MM.1S (cell line): ENCODE measurements around the gene PTHLH.

Experiments used
- DNase-seq: peaks from one replicate; pipeline ENCODE4 v3.0.0-alpha.2; 2015
- H2AFZ ChIP-seq: fragments of 300-600 bp; sonication (generic); 2 replicates; pipeline ENCODE4 v1.6.0; 2016; ENCODE audit warnings: antibody characterized with exemption, low read length
- H3F3A ChIP-seq: fragments of 300-600 bp; sonication (generic); 2 replicates; pipeline ENCODE4 v1.6.1; 2016; ENCODE audit warnings: mild to moderate bottlenecking, antibody characterized with exemption, low read length, moderate library complexity, mixed read lengths; ENCODE audit not compliant: insufficient read depth
- H3K27ac ChIP-seq: fragments of 300-600 bp; sonication (generic); 2 replicates; pipeline ENCODE4 v1.5.1; 2016; ENCODE audit warnings: mild to moderate bottlenecking, low read length
- H3K27me3 ChIP-seq: fragments of 300-600 bp; sonication (generic); replicated peaks from 2 replicates; pipeline ENCODE4 v1.6.0; 2016; ENCODE audit warnings: low read length; ENCODE audit not compliant: insufficient read depth
- H3K36me3 ChIP-seq: fragments of 300-600 bp; sonication (generic); replicated peaks from 2 replicates; pipeline ENCODE4 v1.6.1; 2016; ENCODE audit warnings: mild to moderate bottlenecking, low read length, mixed read lengths; ENCODE audit not compliant: insufficient read depth
- H3K4me1 ChIP-seq: fragments of 300-600 bp; sonication (generic); 2 replicates; pipeline ENCODE4 v1.6.1; 2016; ENCODE audit warnings: low read length, mixed read lengths
- H3K4me2 ChIP-seq: fragments of 300-600 bp; sonication (generic); 2 replicates; pipeline ENCODE4 v1.6.0; 2016; ENCODE audit warnings: low read depth, low read length
- H3K4me3 ChIP-seq: fragments of 300-600 bp; sonication (generic); 2 replicates; pipeline ENCODE4 v1.5.1; 2016; ENCODE audit warnings: low read length, mixed read lengths
- H3K79me2 ChIP-seq: fragments of 300-600 bp; sonication (generic); 2 replicates; pipeline ENCODE4 v1.6.1; 2016; ENCODE audit warnings: mixed run types, low read length, mixed read lengths
- H3K9ac ChIP-seq: fragments of 300-600 bp; sonication (generic); 2 replicates; pipeline ENCODE4 v1.6.1; 2016; ENCODE audit warnings: low read length, mixed read lengths
- H3K9me2 ChIP-seq: fragments of 300-600 bp; sonication (generic); replicated peaks from 2 replicates; pipeline ENCODE4 v1.6.1; 2016; ENCODE audit warnings: mild to moderate bottlenecking, low read length, mixed read lengths; ENCODE audit not compliant: insufficient read depth
- H3K9me3 ChIP-seq: fragments of 300-600 bp; sonication (generic); replicated peaks from 2 replicates; pipeline ENCODE4 v1.6.1; 2016; ENCODE audit warnings: mild to moderate bottlenecking, low read length, mixed read lengths; ENCODE audit not compliant: insufficient read depth
- H4K20me1 ChIP-seq: fragments of 300-600 bp; sonication (generic); 2 replicates; pipeline ENCODE4 v1.6.1; 2016; ENCODE audit warnings: mild to moderate bottlenecking, low read length, moderate library complexity, mixed read lengths; ENCODE audit not compliant: insufficient read depth
- EZH2 ChIP-seq: fragments of 300-600 bp; sonication (generic); optimal IDR thresholded peaks from 2 replicates; pipeline ENCODE3; 2017; ENCODE audit warnings: low read depth, mild to moderate bottlenecking, antibody characterized with exemption, low read length, mixed read lengths
- EZH2phosphoT487 ChIP-seq: fragments of 300-600 bp; sonication (generic); IDR thresholded peaks from 2 replicates; pipeline ENCODE4 v1.6.1; 2018; ENCODE audit warnings: antibody characterized with exemption, low read length
- TF ChIP-seq, protein P1 (sequence below): fragments of 300-600 bp; sonication (generic); IDR thresholded peaks from 2 replicates; pipeline ENCODE4 v1.5.1; 2016; ENCODE audit warnings: antibody characterized with exemption, low read length, mixed read lengths

PTHLH gene

DNA sequence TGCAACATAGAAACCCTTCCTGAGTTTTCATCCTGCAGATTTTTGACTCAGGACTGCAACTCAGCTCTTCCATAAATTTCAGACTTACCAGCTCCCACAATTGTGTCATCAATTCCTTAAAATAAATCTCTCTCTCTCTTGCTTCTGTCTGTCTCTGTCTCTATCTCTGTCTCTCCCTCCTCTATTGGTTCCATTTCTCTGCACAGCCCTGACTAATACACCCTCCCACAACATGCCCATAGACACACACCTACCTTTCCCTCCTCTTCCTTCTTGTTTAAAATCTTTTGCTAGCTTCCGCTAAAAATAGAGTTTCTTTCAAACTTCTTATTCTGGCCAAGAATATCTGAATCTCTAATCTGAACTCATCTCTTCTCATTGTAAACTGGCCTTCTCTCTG is 22.9 kb upstream of the PTHLH start:
- H3K79me2 ChIP-seq: no peaks in the 10 kb centered on the region
- no peak overlapping the region for H3K4me3 ChIP-seq
- H3K4me1 ChIP-seq: no peaks in the 10 kb centered on the region
- H3K9me2 ChIP-seq: no peaks in the 10 kb centered on the region
- no peak overlapping the region for H2AFZ ChIP-seq
- TF ChIP-seq, protein P1, sequence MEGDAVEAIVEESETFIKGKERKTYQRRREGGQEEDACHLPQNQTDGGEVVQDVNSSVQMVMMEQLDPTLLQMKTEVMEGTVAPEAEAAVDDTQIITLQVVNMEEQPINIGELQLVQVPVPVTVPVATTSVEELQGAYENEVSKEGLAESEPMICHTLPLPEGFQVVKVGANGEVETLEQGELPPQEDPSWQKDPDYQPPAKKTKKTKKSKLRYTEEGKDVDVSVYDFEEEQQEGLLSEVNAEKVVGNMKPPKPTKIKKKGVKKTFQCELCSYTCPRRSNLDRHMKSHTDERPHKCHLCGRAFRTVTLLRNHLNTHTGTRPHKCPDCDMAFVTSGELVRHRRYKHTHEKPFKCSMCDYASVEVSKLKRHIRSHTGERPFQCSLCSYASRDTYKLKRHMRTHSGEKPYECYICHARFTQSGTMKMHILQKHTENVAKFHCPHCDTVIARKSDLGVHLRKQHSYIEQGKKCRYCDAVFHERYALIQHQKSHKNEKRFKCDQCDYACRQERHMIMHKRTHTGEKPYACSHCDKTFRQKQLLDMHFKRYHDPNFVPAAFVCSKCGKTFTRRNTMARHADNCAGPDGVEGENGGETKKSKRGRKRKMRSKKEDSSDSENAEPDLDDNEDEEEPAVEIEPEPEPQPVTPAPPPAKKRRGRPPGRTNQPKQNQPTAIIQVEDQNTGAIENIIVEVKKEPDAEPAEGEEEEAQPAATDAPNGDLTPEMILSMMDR: no peak
- no peak for TF ChIP-seq EZH2phosphoT487
- TF ChIP-seq EZH2: no peak
- no peak overlapping the region for H3K4me2 ChIP-seq
- no peak overlapping the region for H3K9ac ChIP-seq
- no peaks in the 10 kb centered on the region for H3K27me3 ChIP-seq
- H4K20me1 ChIP-seq: no peaks in the 10 kb centered on the region
- H3F3A ChIP-seq: no peaks in the 10 kb centered on the region
- DNase-seq: no peak
- no peaks in the 10 kb centered on the region for H3K36me3 ChIP-seq
- H3K27ac ChIP-seq: no peak overlapping the region
- no peaks in the 10 kb centered on the region for H3K9me3 ChIP-seq

DNA sequence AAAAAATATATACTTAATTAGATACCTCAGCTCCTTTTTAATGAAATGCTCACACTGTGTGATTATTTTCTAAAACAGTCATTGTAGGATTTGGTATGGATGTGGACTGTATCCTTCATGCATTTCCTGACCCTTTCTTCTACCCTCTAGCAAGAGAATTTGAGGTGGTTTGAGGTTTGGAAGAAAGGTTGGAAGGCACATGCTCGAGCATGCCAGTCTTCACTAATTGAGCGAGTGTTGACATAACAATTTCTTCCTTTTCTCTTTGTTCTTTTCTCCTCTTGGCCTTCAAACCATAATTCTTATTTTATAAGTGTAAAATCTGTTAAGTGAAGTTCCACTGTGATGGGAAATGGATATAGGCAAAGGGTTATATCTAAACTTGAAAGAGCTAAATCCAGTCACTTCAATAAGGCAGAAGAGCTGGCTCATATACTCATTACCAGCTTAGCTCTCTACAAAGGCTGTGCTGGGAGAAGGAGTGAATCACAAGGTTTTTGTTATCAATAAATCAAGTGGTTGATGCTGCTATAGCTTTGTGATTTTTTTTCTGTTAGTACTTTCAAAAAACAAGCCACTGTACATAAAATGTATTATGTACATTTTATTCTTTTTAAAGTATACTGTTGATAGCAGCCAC is 16.2 kb upstream of the PTHLH start:
- H3K9ac ChIP-seq: no peak overlapping the region
- no peaks in the 10 kb centered on the region for H3K9me3 ChIP-seq
- no peaks in the 10 kb centered on the region for H3K9me2 ChIP-seq
- DNase-seq: no peak
- no peak overlapping the region for H3K27ac ChIP-seq
- no peak overlapping the region for H3K4me2 ChIP-seq
- H3K27me3 ChIP-seq: no peaks in the 10 kb centered on the region
- H3K79me2 ChIP-seq: no peaks in the 10 kb centered on the region
- H3F3A ChIP-seq: no peaks in the 10 kb centered on the region
- TF ChIP-seq, protein P1: no peak
- no peak for TF ChIP-seq EZH2
- TF ChIP-seq EZH2phosphoT487: no peak
- H3K4me1 ChIP-seq: no peaks in the 10 kb centered on the region
- H4K20me1 ChIP-seq: no peaks in the 10 kb centered on the region
- H3K4me3 ChIP-seq: no peak overlapping the region
- no peaks in the 10 kb centered on the region for H3K36me3 ChIP-seq
- H2AFZ ChIP-seq: no peak overlapping the region

DNA sequence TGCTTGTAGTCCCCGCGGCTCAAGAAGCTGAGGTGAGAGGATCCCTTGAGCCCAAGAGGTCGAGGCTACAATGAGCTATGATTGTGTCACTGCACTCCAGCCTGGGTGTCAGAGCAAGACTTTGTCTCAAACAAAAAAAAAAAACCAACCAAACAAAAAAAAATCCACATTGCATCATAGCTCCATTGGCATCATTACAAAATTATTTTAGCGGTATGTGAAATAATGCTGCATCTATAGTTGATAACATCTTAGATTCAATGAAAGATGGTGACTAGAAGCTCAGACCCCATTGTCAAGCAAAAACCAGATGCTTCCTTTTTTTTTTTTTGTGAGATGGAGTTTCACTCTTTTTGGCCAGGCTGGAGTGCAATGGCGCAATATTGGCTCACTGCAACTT is 14.8 kb upstream of the PTHLH start:
- H3K27ac ChIP-seq: no peak overlapping the region
- no peaks in the 10 kb centered on the region for H3K4me1 ChIP-seq
- no peaks in the 10 kb centered on the region for H3F3A ChIP-seq
- H2AFZ ChIP-seq: no peak overlapping the region
- TF ChIP-seq EZH2 (no peak), EZH2phosphoT487 (no peak)
- TF ChIP-seq, protein P1: no peak
- H3K9ac ChIP-seq: no peak overlapping the region
- no peak overlapping the region for H3K4me3 ChIP-seq
- H3K4me2 ChIP-seq: no peak overlapping the region
- H3K79me2 ChIP-seq: no peaks in the 10 kb centered on the region
- H3K9me2 ChIP-seq: no peaks in the 10 kb centered on the region
- no peaks in the 10 kb centered on the region for H3K36me3 ChIP-seq
- no peaks in the 10 kb centered on the region for H3K27me3 ChIP-seq
- no peaks in the 10 kb centered on the region for H4K20me1 ChIP-seq
- no peaks in the 10 kb centered on the region for H3K9me3 ChIP-seq
- DNase-seq: no peak
